AG08395 (cell line): Measurements from ENCODE around the gene ATXN1.

Experiments used
- DNase-seq: peaks from one replicate; pipeline ENCODE4 v3.0.0; 2012; ENCODE audit warnings: mixed read lengths, low spot score

Gene ATXN1

DNA sequence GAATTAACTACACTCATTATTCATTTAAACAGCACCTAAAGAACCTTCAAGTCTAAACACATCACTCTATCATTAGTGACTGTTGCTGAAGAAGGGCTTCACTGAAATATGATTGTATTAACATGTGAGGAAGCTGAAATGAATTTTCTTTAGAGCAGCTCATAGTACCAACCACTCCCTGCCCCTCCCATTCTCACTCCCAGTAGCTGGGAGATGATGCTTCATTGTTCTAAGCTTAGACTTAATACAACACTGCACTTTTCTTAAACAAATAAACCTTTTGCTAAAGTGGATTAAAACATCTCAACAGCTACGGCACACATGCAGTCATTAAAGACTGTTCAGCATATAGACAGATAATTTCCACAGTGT is 63.1 kb downstream of the ATXN1 start:
- no peak for DNase-seq

DNA sequence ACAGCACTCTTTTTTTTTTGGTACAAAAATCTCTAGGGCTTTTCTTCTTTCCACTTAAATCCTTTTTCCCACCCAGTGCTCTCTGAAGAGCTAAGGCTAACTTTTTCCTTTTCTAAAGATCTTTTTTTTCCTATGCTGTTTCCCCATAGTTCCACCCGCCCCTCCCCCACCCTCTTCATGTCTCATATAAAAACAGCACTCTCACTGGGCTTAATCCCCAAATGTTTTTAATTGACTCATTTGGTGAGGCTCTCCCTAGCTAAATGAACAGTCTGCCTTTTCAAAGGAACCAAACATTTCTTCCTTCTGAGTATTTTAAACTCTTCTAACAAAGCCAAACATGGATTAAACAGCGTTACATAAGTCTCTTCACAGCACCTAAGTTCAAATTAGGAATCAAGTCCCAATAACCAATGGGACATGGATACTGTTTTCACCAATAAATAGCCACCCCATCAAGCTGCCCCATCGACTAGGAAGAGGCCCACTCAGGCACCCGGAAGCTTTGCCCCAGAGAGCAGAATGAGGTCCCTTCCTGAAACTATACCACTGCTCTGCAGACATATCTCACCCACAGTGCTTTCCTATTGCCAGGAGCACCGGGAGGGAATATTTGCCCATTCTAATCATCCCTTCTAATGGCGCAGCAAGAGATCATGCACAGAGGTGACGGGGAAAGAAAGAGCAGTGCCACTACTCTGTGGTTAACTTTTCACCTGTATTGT is 63.7 kb downstream of the ATXN1 start:
- no peak for DNase-seq

DNA sequence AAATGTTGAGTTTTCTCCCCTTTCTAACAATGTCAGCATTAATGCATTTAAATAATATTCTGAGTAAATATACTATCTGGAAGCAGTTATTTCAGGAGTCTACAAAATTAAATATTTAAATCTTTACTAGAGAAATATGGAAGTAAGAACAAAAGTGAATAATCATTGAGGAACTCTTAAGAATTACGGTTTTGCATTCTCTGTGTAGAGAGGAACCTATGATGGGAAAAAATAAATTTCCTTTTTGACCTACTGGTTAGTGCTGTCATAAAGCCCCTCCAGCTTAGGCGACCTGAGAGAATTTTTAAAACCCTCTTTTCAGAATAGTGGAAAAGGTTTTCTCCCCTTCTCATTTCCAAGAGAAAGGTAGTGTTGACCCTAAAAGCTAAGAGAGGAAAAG is 64.8 kb downstream of the ATXN1 start:
- DNase-seq, result no peak

DNA sequence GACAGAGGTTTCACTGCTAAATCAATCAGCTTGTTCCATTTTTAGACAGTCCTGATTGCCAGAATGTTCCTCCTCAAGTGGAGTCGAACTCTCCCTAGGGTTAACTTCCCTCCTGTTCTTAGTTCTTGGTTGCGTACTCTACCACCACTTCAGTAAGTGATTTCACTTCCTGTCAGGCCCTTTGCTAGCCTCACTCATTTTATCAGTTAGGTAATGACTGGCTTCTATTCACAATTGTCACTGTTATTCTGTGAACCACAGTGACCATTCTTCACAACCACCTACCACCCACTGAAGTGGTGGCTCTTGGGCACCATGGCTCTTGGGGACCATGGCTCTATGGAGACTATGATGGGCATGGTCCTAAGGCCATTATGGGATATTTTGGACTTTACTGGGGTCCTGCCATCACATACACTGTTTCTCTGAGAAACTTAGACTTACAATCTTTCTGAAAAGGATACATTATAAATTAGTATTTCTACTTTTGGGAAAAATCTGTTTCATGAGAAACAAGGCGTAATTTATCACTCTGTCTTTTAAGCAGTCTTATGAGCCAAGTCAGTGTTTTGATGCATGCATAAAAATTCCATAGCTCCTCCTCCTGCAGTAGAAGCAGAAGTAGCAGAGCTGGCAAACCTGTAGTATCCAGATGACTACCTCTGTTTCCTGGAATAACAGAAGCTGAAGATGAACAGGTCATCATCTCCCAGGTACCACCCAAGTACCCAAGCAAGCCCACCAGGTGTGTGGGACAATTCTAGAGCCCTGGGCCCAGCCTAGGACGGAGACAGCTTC is 66.3 kb downstream of the ATXN1 start:
- no peak for DNase-seq

DNA sequence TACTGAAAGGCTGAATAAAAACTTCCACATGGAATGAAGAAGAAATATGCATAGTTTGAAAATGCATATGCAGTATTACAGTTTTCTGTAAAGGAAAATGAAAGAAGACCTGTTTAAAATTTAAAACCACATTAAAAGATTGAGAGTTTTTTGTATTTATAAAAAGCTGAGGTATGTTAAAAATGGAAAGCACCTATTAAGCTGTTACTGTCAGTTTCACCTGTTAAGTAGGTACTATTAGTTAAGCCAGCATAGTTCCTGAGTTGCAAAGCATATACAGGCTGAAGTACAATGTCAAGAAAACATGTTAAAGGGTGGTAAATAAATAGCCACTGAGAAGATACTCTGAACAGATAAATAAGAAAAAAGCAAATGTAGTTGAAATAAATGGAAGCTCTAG is 69.9 kb downstream of the ATXN1 start:
- DNase-seq, result no peak

DNA sequence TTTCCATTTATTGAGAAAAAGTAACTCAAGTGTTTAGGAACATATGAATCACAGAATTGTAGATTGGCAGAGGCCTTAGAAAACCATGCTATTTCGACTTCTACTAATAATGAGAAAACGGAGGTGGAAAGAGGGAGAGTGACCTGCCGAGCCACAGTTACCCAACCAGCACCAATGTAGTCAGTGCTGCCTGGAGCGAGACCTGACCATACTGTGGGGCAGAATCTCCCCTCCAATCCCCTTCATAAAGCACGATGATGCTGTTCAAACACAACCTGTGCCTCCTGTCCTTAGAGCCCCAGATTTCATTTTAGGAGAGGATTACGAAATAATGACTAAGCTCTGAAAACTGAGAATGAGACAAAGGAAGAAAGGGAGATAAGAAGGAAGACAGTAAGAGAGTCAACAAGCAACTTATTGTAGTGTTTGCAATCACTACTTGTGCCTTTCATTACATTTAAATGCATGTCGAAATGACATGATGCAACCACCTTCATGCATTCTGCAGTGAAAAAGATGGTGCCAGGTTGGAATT is 70.6 kb downstream of the ATXN1 start:
- no peak for DNase-seq

DNA sequence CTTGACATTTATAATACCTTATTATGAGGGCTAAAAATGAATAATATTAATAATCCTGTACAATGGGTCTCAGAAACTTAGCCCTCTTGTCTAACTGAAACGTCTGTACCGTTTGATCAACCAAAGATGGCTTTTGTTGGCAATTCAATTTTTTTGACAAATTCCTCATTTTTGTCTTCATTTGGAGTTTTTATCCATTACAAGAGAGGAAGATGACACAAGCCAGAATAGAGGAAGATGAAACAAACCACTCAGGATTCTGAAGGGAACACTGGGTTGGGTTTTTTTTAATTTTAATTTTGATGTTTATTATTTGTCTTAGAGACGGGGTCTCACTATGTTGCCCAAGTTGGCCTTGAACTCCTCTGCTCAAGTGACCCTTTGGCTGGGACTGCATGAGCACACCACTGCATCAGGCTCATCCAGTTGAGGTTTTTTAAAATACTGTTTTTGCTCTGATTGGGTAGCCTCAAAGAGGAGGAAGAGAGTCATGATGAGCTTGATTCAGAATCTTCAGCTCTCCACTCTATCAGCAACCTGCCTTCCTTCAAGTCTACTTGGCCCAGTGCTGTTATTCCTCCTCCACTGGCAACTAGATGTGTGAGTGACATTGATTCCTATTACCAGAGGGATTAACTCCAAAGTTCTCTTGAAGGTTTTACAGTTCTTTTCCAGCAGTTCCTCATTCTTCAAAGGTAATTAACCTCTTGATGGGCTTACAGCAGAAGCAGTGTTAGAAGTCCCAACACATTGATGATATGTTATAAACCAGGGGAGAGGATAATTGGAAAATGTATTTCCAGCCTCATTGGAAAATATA is 71.3 kb downstream of the ATXN1 start:
- DNase-seq, result no peak

DNA sequence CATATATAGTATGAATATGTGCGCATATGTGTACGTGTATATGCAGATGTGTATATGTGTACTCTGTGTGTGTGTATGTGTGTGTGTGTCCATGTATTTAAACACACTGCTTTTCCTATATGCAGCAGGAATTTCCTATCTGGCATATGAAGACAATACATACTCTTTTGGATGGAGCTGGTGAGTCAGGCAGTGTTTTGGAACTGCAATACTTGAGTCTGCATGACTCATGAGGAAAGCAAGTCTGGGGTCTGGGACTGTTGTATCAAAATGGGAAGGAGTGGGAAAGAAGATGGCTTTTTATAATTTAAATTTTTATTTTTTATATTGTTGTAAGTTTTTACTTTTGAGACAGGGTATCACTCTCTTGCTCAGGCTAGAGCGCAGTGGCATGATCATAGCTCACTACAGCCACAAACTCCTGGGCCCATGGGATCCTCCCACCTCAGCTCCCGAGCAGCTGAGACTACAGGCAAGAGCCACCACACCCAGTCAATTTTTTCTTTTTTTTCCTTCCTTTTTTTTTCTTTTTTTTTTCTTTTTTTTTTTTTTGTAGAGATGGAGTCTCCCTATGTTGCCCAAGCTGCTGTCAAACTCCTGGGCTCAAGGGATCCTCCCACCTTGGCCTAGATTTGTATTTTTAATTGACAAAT is 72.2 kb downstream of the ATXN1 start:
- DNase-seq, result peak; percentile 64

DNA sequence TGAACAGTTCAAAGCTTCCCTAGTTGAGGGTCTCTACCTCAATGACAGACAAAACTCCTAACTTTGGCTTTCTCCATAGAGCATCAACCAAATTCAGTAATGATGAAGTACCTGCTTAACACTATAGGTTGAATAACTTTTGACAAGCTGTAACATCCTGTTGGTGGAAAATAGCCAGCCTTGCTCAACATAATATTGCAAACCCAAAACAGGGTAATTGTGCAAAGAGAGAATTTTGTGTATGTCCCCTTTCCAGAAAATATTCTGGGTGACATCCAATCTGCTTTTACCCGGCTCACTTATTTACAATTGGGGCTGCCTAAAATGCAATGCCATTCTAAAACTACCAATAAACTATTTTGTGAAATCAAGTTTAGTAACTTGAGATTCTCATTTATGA is 72.8 kb downstream of the ATXN1 start:
- no peak for DNase-seq

DNA sequence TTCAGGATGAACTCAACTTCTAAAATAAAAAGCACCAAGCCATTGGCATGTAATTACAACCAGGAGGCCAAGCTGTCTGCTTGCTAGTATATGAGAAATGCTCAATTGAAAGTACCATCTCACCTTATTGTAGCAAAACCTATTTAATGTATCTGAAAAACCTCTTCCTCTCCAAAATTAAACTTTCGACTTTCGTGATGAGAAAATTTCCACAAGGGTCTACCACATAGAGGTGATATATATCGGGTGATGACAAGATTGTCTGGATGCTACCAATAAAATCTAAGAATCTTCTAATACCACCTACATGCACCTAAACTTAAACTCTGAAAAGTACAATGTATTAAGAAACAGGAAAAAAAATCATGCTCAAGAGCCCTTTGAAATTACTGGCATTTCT is 74.2 kb downstream of the ATXN1 start:
- DNase-seq, result no peak

DNA sequence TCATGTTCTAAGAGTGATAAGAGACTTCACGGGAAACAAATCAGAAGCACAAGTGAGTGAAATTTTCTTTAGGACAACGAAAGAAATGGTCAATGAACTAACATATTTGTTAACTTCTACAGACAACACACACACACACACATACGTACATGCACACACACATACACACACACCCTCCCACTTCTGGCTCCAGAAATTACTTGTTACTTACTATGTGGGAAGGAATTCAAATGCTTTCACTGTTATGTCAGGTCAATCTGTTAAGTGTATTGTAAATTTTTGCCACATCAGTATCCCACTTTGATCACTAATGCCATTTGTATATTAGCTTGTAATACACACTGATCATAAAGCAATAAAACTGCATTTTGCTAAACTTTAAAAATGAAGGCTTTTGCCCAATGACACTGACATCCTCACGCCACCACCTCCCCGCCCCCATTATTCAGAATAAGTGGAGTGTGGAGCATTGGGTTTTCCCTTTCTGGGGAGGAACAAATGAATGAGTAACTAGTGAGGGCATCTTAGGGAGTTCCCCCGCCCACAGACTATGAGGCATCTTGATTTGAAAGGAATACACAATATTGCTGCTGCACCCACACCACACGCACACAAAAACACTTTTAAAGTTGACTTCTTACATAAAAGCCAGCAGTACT is 76.2 kb downstream of the ATXN1 start:
- DNase-seq, result no peak

DNA sequence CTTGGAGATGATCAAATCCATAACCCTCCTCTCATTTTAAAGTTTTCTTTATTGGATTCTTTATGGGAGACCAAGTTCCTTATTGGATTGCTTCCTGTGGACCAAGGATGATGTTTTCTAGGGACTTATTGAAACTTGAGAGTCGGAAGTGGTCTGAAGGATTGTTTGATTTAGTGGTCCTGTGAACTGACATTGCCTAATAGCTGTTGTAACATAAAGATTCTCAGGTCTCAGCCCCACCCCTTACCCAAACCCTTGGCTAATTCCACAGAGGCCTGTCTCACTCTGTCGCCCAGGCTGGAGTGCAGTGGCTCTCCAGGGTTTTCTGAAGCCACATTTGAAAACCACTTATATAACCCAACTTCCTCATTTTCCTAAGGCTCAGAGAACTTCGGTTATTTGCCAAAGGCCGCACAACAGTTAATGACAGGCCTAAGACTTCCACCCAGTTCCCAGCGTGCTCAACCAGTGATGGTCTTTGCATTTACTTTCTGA is 77.0 kb downstream of the ATXN1 start:
- no peak for DNase-seq

DNA sequence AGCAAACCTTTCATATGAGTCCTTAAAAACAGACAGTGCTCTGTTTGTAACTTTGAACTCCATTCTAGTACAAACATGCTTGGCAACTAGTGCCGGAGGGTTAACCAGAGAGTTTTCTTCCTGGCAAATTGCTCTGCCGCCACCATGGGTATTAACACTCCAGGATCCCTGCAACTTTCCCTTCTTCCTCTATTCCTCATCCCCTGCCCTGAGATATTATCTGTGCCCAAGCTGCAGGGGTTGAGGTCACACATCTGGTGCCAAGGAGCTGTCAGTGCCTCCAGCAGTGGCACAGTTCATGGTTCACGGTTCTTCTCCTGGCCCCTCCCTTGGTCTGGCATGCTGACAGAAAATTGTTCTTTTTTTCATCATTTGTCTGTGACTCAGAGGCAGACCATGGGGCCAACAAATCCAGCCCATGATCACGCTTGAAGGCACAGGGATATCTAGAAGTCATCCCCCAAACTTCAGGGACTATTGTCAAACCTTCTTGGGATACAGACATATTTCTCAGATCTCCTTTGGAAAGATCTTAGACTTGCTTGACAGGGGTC is 77.5 kb downstream of the ATXN1 start:
- DNase-seq, result peak; percentile 65

DNA sequence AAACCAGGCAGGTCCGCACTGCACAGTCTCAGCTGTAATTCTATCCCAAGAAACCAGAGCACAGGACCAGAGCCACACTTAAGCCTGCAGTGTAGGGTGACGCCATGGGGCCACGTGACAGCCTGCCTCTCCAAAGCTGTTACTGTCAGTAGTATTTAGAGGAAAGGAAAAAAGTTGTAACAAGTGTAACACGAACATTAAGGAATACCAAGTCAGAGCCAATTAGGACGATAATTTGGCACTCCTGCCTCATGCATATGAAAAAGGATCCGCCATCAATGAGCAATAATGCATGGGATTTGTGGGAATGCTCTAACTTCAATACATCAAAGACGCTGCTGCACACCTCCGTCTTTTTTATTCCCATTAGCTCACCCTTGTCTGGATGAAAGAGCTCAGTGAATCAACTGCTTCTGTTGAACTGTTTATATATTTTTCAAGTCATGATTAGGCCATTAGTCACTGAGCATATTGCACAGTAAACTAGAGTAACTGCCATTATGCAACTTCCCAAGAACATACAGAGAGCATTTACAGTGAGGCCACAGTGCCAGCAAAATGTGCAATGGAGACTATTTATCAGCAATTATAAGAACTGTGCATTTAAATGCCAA is 79.9 kb downstream of the ATXN1 start:
- peak; percentile 74 for DNase-seq

DNA sequence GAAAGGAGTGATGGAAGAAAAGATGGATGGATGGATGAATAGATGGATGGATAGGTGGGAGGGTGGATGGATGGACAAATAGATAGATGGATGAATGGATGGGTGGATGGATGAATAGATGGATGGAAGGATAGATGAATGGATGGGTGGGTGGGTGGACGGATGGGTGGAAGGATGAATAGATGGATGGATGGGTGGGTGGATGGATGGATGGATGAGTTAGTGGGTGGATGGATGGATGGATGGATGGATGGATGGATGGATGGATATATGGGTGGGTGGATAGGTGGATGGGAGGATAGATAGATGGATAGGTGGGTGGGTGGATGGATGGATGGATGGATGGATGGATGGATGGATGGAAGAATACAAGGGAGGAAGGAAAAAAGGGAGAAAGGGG is 82.2 kb downstream of the ATXN1 start:
- DNase-seq, result no peak

DNA sequence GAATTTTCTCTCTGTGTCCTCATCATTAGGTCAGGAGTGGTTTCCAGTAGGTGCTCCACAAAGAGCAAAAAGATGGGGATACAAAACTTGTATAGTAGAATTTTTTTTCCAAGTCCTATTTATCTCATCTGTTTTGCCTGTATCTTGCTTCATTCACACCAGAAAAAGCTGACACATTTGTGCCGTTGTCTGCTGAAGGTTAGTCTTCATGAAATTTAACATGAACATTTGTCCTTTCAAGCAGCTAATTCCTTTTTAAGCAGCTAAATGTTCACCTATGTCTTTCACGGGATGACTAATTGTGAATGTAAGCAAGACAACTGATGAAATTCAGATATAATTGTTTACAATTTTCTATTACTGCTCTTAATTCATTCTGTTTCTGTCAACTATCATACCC is 83.8 kb downstream of the ATXN1 start:
- no peak for DNase-seq

DNA sequence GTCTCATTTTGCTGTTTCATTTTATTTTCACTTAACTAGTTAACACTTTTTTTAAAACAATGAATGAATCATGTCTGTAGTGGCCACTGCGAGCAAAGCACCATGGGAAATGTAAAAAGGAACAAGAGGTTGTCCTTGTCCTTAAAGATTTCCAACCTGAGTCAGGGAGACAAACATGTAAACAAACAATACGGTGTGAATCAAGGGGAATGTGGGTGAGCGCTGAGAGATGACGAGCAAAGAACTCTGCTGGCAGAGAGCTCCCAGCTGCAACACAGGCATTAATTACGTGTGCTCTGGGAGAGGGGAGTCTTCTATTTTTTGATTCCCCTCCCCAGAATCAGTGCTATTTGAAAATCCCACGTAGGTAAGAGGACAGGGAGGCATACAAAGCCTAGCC is 84.3 kb downstream of the ATXN1 start:
- peak; percentile 63 for DNase-seq

DNA sequence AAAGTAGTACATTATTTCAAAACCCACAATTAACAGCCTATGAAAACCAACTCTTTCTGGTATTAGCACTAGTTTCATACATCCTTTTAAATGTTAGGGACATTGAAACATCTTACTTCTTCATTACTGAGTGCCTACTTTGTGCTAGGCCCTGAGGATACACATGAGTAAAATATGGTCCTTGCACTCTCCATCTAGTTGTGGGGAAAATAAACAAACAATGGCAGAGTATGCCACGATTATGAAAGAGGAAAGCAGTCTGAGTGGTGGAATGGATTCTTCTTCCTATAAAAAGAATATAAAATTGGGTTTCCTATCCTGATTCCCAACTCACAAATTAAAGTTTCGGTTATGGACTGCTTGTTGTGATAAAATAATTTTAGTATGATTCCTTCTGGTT is 84.9 kb downstream of the ATXN1 start:
- DNase-seq, result no peak

DNA sequence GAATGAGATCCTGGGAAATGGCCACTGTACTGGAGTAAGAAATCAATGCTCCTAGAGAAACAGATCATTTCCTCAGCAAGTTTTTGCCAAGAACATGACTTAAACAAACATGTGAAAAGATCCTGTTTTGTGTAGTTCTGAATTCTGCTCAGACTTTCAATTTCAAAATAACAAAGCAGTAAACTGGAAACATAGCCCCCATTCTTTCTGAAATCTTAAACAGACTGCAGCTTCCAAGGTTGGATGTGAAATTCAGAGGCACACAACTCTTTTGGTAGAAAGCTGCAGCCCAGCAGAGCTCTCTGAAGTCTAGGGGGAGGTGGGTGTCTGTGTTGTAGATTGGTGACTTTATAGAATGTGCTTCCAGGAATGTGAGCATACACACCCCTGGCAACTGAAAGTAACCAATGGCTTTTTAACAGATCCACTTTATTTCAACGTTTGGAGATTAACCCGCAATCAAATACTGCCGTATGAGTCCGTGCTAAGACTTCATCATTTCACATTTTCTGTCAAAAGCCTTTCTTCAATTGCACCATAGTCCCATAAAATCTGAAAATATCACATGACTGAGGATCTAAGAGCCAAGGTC is 86.4 kb downstream of the ATXN1 start:
- DNase-seq, result peak; percentile 41
